GM12878 (cell line): ENCODE measurements around the gene LITAF. TPM values are rescaled to one million over a fixed set of nuclear protein-coding genes. Genes with fewer than 3 reads are reported as not detected.

ENCODE experiments used
- ATAC-seq: fragments of 200-7000 bp; cut with Tn5 transposase; 3 replicates; pipeline ENCODE4 v1.9.1; 2020; ENCODE audit warnings: mild to moderate bottlenecking, moderate library complexity
- BruUV-seq: library from RNA; stranded (reverse); fragments of 400-500 nt; replicated peaks from 2 replicates; lab custom pipeline; 2021; lab: Mats Ljungman, UMichigan
- CTCF ChIA-PET: fragments of 300-600 bp; sonication (Branson Sonifier 250); formaldehyde crosslinking; extraction: SDS; loops from one replicate; lab custom pipeline; 2021; ENCODE audit warnings: inconsistent platforms; lab: Yijun Ruan, JAX
- POLR2A ChIA-PET: fragments of 350-600 bp; formaldehyde crosslinking; extraction: SDS; loops from one replicate; lab custom pipeline; 2021; ENCODE audit warnings: inconsistent platforms; lab: Charles Lee
- RAD21 ChIA-PET: fragments of 300-600 bp; sonication (Branson Sonifier 250); formaldehyde crosslinking; loops from one replicate; lab custom pipeline; 2023; ENCODE audit warnings: antibody characterized with exemption; ENCODE audit not compliant: unreplicated experiment; lab: Charles Lee
- SMC1A ChIA-PET: fragments of 300-600 bp; sonication (Branson Sonifier 250); formaldehyde crosslinking; loops from one replicate; lab custom pipeline; 2023; ENCODE audit not compliant: unreplicated experiment, uncharacterized antibody; lab: Charles Lee
- DNase-seq: peaks from one replicate; pipeline ENCODE4 v3.0.0-alpha.2; 2011; ENCODE audit warnings: low read depth, low spot score
- FAIRE-seq: peaks from 3 replicates; lab custom pipeline; 2011; peaks lifted over from hg19 to GRCh38; lab: Jason Lieb, UNC
- H2AFZ ChIP-seq: 2 replicates; pipeline ENCODE4 v1.6.0; 2011; ENCODE audit warnings: low read depth, low read length, control low read depth; ENCODE audit not compliant: control insufficient read depth
- H3K27ac ChIP-seq: 2 replicates; pipeline ENCODE4 v1.5.1; 2011; ENCODE audit warnings: control low read depth; ENCODE audit not compliant: control insufficient read depth, insufficient read depth
- H3K27me3 ChIP-seq, 2 experiments: replicated peaks in 1 of 2; 2 replicates each; pipeline versions ENCODE4 v1.6.0 to v1.6.1; 2011; ENCODE audit warnings: low read length in 1 of 2; ENCODE audit not compliant: control insufficient read depth in 2 of 2, insufficient read depth in 2 of 2
- H3K36me3 ChIP-seq, 2 experiments: 2 replicates each; pipeline ENCODE4 v1.5.1; 2011; ENCODE audit warnings: low read length in 1 of 2; ENCODE audit not compliant: control insufficient read depth in 2 of 2, insufficient read depth in 2 of 2
- H3K4me1 ChIP-seq: 2 replicates; pipeline ENCODE4 v1.6.1; 2011; ENCODE audit warnings: mild to moderate bottlenecking, low read length, moderate library complexity, mixed read lengths; ENCODE audit not compliant: control insufficient read depth, insufficient read depth
- H3K4me2 ChIP-seq: 2 replicates; pipeline ENCODE4 v1.6.0; 2011; ENCODE audit warnings: control low read depth; ENCODE audit not compliant: control insufficient read depth, insufficient read depth
- H3K4me3 ChIP-seq: fragments of 200-600 bp; sonication (generic); 2 replicates; pipeline ENCODE4 v1.5.1; 2016
- H3K79me2 ChIP-seq: 2 replicates; pipeline ENCODE4 v1.6.0; 2011; ENCODE audit warnings: low read length; ENCODE audit not compliant: control insufficient read depth, insufficient read depth
- H3K9ac ChIP-seq: 2 replicates; pipeline ENCODE4 v1.8.0; 2011; ENCODE audit warnings: low read length, control low read depth, mixed read lengths; ENCODE audit not compliant: control insufficient read depth, insufficient read depth
- H3K9me3 ChIP-seq: replicated peaks from 3 replicates; pipeline ENCODE4 v1.5.1; 2011; ENCODE audit warnings: mild to moderate bottlenecking, low read length; ENCODE audit not compliant: control insufficient read depth, insufficient read depth
- H4K20me1 ChIP-seq: 2 replicates; pipeline ENCODE4 v1.6.0; 2011; ENCODE audit not compliant: control insufficient read depth, insufficient read depth
- BMI1 ChIP-seq: fragments of 450-650 bp; IDR thresholded peaks from 2 replicates; pipeline ENCODE4 v1.6.1; 2016; ENCODE audit warnings: mild to moderate bottlenecking, moderate library complexity, borderline replicate concordance
- NFYA ChIP-seq: IDR thresholded peaks from 2 replicates; pipeline ENCODE4 v1.6.1; 2011; ENCODE audit warnings: low read depth, mild to moderate bottlenecking, low read length, improper control_type of control experiment, borderline replicate concordance
- RELA ChIP-seq: fragments of 450-650 bp; IDR thresholded peaks from 2 replicates; pipeline ENCODE4 v1.8.0; 2014; ENCODE audit warnings: borderline replicate concordance; ENCODE audit not compliant: partially characterized antibody
- SMC3 ChIP-seq: IDR thresholded peaks from 2 replicates; pipeline ENCODE4 v1.6.1; 2011; ENCODE audit warnings: low read length, improper control_type of control experiment, borderline replicate concordance
- SRF ChIP-seq, 2 experiments: IDR thresholded peaks; 2 replicates each; pipeline ENCODE4 v1.6.1; 2011; ENCODE audit warnings: low read depth in 2 of 2, low read length in 2 of 2, mild to moderate bottlenecking in 1 of 2, moderate library complexity in 1 of 2
- STAT1 ChIP-seq: fragments of 450-650 bp; conservative IDR thresholded peaks from 2 replicates; pipeline ENCODE4 v1.6.1; 2014; ENCODE audit warnings: antibody characterized with exemption, mild to moderate bottlenecking
- SUZ12 ChIP-seq: fragments of 200-600 bp; sonication (generic); IDR thresholded peaks from one replicate; pipeline ENCODE4 v1.6.1; 2018; ENCODE audit warnings: antibody characterized with exemption, mild to moderate bottlenecking; ENCODE audit not compliant: unreplicated experiment
- WGBS: methylation state at CpG from one replicate; pipeline ENCODE4 v1.1.6; 2016; ENCODE audit warnings: low lambda C conversion rate; ENCODE audit not compliant: insufficient replicate concordance, insufficient coverage; ENCODE audit errors: missing lambda C conversion rate; 5-methylcytosine and 5-hydroxymethylcytosine counted together
- in situ Hi-C: fragments of 300-500 bp; cut with MboI; formaldehyde crosslinking; loops from 9 replicates; pipeline ENCODE4 v1.14.3; 2018; ENCODE audit warnings: mixed read lengths
- intact Hi-C: fragments of 100-400 bp; cut with micrococcal nuclease; formaldehyde crosslinking; loops from one replicate; pipeline ENCODE4 v1.14.2; 2022; ENCODE audit not compliant: unreplicated experiment
- polyA plus RNA-seq, 11 experiments: library from polyadenylated mRNA; depleted of rRNA in 4 of 11; unstranded in 6 of 11; stranded (reverse) in 5 of 11; fragments of >200 nt; fragmentation: Nextera tagmentation in 4 of 11; fragmentation: Illumina TruSeq in 1 of 11; extraction: Ambion mirVana in 4 of 11; extraction: Trizol in 1 of 11; gene quantifications; 1 replicate in 1 of 11; 2 replicates in 10 of 11; pipeline versions ENCODE4 v1.2.1 to v1.2.3, GENCODE V29; 2011 to 2016; ENCODE audit warnings: inconsistent platforms in 2 of 11, missing spikeins in 2 of 11, low read depth in 1 of 11
- total RNA-seq, 4 experiments: library from RNA; depleted of rRNA in 3 of 4; stranded (reverse); fragments of >200 nt in 3 of 4; fragmentation: Illumina TruSeq in 1 of 4; extraction: Trizol in 1 of 4; gene quantifications; 2 replicates each; pipeline versions ENCODE4 v1.2.1 to v1.2.3, GENCODE V29; 2013 to 2021
- TF ChIP-seq, protein P1 (sequence below): fragments of 450-650 bp; IDR thresholded peaks from 2 replicates; pipeline ENCODE4 v1.6.1; 2017; ENCODE audit warnings: mild to moderate bottlenecking, moderate library complexity
- TF ChIP-seq, protein P2 (sequence below): fragments of 450-650 bp; IDR thresholded peaks from 2 replicates; pipeline ENCODE4 v1.6.1; 2017; ENCODE audit warnings: antibody characterized with exemption, mild to moderate bottlenecking, moderate library complexity

LITAF gene
- total and polyA plus RNA-seq, 10 of the 15 experiments (the other 5 are each of a cell fraction or from before 2014, with no cell fraction given) = 99.2 to 211 (median 147) TPM

DNA sequence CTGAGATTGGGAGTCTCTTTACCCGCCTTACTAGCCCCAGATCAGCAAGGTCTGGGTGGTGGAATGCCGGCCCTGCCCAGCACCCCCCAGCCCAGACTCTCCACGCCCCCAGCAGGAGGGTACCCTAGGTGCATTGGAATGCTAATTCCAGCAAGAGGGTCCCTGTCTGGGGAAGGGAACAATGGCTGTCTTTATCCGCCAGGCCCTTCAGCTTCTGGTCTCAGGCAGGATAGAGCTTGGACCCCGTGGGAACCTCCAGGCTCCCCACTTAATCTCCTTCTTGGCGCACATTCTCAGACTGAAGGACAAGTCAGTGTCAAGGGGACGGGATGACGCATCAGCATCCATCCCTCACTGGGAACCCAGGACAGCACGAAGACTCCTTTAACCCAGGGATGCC, 85.1 kb downstream of the LITAF start:
- H3K4me2 ChIP-seq = no peak overlapping the region
- 66% methylated on average over 8 of the region's 9 CpGs for WGBS
- ChIA-PET CTCF (interaction anchor here (2.1 kb wide), 1 partner anchor 93 kb away, joined by 8 read pairs; no protein-coding TSS in a partner anchor), SMC1A (no interaction called here), RAD21 (no interaction called here)
- H3K36me3 ChIP-seq = no peaks in the 10 kb centered on the region; a peak in 1 of 4 replicates
- DNase-seq (no peak), FAIRE-seq (no peak), ATAC-seq (no peak)
- H4K20me1 ChIP-seq = no peaks in the 10 kb centered on the region
- H3K4me3 ChIP-seq = no peak overlapping the region
- H3K27me3 ChIP-seq = no peaks in the 10 kb centered on the region; a peak in 1 of 4 replicates
- H3K9me3 ChIP-seq = no peaks in the 10 kb centered on the region
- no peak overlapping the region for H2AFZ ChIP-seq
- H3K9ac ChIP-seq = no peak overlapping the region
- H3K4me1 ChIP-seq = peaks cover 12% of the 10 kb centered on the region
- no TSS peak for BruUV-seq
- in situ Hi-C loops = no loop called here
- intact Hi-C loops = no loop called here
- TF ChIP-seq SMC3 (no peak), NFYA (no peak)
- TF ChIP-seq, all 136 proteins: peak for 0
- H3K79me2 ChIP-seq = no peaks in the 10 kb centered on the region
- H3K27ac ChIP-seq = no peak overlapping the region
- POLR2A ChIA-PET = interaction anchor here (0.6 kb wide), 1 partner anchor 18 kb away, joined by 3 read pairs; no protein-coding TSS in a partner anchor

DNA sequence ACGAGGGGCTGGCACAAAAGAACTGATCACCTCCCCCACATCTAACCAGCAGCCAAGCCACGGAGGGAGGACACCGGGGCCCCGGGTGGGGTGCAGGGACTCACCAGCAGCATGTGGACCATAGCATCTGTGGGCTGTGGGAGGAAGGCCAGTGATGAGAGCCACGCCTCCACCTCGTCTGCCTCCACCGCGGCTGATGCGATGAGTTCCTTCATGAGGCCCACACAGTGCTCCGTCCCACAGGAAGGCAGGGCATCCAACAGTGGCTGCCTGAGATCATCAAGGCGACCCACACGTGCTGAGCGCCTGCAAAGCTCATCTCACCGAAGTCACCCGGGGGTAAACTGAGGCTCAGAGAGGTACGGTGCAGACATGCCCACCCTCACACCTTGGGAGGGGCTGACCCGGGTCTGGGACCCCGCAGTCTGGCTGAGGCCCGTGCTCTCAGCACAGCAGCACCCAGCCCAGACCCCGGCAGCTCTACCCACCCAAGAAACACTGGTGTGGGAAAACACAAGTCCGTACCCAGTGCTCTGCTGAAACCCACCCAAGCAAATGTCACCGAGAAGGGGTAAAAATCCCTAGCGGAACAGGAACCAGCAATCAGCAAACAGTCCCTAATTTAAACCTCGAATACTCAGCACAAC, 85.9 kb downstream of the LITAF start:
- Histone ChIP-seq H3K4me3 (no peak overlapping the region), H3K36me3 (no peaks in the 10 kb centered on the region; a peak in 1 of 4 replicates), H4K20me1 (no peaks in the 10 kb centered on the region), H2AFZ (no peak overlapping the region), H3K4me1 (peaks cover 20% of the 10 kb centered on the region), H3K9me3 (no peaks in the 10 kb centered on the region), H3K27ac (no peak overlapping the region), H3K27me3 (no peaks in the 10 kb centered on the region; a peak in 1 of 4 replicates), H3K9ac (no peak overlapping the region), H3K4me2 (no peak overlapping the region), H3K79me2 (no peaks in the 10 kb centered on the region)
- SMC1A ChIA-PET = no interaction called here
- in situ Hi-C loops = no loop called here
- RAD21 ChIA-PET = no interaction called here
- DNase-seq (no peak), FAIRE-seq (no peak), ATAC-seq (no peak)
- WGBS = 55% methylated on average over 24 of the region's 24 CpGs
- CTCF ChIA-PET = interaction anchor here (1.5 to 2.1 kb wide), 2 partner anchors 92 to 139 kb away, joined by 5 to 8 read pairs; no protein-coding TSS in a partner anchor
- POLR2A ChIA-PET = no interaction called here
- intact Hi-C loops = no loop called here
- no TSS peak for BruUV-seq
- TF ChIP-seq STAT1 (no peak), SRF (IDR thresholded peaks at IDR 0.05; ENCODE audit: low read depth in 2 of 2, low read length in 2 of 2) (no peak), RELA (no peak), SUZ12 (no peak), BMI1 (no peak)
- TF ChIP-seq, protein P1, sequence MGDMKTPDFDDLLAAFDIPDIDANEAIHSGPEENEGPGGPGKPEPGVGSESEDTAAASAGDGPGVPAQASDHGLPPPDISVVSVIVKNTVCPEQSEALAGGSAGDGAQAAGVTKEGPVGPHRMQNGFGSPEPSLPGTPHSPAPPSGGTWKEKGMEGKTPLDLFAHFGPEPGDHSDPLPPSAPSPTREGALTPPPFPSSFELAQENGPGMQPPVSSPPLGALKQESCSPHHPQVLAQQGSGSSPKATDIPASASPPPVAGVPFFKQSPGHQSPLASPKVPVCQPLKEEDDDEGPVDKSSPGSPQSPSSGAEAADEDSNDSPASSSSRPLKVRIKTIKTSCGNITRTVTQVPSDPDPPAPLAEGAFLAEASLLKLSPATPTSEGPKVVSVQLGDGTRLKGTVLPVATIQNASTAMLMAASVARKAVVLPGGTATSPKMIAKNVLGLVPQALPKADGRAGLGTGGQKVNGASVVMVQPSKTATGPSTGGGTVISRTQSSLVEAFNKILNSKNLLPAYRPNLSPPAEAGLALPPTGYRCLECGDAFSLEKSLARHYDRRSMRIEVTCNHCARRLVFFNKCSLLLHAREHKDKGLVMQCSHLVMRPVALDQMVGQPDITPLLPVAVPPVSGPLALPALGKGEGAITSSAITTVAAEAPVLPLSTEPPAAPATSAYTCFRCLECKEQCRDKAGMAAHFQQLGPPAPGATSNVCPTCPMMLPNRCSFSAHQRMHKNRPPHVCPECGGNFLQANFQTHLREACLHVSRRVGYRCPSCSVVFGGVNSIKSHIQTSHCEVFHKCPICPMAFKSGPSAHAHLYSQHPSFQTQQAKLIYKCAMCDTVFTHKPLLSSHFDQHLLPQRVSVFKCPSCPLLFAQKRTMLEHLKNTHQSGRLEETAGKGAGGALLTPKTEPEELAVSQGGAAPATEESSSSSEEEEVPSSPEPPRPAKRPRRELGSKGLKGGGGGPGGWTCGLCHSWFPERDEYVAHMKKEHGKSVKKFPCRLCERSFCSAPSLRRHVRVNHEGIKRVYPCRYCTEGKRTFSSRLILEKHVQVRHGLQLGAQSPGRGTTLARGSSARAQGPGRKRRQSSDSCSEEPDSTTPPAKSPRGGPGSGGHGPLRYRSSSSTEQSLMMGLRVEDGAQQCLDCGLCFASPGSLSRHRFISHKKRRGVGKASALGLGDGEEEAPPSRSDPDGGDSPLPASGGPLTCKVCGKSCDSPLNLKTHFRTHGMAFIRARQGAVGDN = no peak
- TF ChIP-seq, protein P2, sequence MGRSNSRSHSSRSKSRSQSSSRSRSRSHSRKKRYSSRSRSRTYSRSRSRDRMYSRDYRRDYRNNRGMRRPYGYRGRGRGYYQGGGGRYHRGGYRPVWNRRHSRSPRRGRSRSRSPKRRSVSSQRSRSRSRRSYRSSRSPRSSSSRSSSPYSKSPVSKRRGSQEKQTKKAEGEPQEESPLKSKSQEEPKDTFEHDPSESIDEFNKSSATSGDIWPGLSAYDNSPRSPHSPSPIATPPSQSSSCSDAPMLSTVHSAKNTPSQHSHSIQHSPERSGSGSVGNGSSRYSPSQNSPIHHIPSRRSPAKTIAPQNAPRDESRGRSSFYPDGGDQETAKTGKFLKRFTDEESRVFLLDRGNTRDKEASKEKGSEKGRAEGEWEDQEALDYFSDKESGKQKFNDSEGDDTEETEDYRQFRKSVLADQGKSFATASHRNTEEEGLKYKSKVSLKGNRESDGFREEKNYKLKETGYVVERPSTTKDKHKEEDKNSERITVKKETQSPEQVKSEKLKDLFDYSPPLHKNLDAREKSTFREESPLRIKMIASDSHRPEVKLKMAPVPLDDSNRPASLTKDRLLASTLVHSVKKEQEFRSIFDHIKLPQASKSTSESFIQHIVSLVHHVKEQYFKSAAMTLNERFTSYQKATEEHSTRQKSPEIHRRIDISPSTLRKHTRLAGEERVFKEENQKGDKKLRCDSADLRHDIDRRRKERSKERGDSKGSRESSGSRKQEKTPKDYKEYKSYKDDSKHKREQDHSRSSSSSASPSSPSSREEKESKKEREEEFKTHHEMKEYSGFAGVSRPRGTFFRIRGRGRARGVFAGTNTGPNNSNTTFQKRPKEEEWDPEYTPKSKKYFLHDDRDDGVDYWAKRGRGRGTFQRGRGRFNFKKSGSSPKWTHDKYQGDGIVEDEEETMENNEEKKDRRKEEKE = no peak
